Epithelial cell of alveolus of lung (primary cell): Measurements from ENCODE around the gene IPO7. TPM values are rescaled to one million over a fixed set of nuclear protein-coding genes. Genes with fewer than 3 reads are reported as not detected.

Experiments used
- total RNA-seq: library from RNA; depleted of rRNA; stranded (reverse); fragments of >200 nt; gene quantifications from 2 replicates; pipeline ENCODE4 v1.2.1, GENCODE V29; 2015

Gene IPO7
- total RNA-seq, result 58.8 and 65.0 TPM in 2 replicates

DNA sequence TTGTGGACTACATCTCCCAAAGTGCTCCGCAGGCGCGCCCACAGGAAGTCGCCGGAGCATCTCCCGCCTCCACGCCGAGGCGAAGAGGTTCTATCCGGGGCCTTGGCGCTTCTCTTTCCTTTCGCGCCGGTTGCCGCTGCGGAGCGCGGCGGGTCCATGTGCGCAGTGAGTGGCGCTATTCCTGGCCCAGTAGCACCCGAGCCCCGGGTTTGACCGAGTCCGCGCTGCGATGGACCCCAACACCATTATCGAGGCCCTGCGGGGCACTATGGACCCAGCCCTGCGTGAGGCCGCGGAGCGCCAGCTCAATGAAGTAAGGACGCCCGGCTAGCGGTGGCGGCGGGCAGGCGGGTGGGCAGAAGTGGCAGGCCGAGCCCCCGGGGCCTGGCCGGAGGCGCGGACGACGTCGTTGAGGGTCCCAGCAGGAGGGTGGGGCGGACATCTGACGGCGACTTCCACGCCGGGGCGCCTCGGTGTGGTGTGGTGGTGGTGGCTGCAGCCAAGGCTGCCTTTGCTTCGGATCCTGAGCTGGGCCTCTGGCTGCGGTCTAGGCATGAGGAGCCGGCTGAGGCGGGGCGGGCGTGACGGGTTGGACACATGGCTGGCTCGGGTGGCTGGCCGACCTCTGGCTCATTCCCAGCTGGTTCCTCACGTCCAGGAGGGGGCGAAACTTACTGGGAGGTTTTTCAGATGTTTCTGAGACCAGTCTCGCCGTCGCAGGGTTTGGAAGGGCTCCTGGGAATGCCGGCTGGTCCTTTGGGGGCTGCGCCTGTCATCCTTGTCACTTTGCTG, at the start of gene IPO7:
Gene IPO7, plus strand, starts transcription at position 118 of the 792 bp plus-strand sequence. Its CDS starts 112 bp downstream, at position 230.

DNA sequence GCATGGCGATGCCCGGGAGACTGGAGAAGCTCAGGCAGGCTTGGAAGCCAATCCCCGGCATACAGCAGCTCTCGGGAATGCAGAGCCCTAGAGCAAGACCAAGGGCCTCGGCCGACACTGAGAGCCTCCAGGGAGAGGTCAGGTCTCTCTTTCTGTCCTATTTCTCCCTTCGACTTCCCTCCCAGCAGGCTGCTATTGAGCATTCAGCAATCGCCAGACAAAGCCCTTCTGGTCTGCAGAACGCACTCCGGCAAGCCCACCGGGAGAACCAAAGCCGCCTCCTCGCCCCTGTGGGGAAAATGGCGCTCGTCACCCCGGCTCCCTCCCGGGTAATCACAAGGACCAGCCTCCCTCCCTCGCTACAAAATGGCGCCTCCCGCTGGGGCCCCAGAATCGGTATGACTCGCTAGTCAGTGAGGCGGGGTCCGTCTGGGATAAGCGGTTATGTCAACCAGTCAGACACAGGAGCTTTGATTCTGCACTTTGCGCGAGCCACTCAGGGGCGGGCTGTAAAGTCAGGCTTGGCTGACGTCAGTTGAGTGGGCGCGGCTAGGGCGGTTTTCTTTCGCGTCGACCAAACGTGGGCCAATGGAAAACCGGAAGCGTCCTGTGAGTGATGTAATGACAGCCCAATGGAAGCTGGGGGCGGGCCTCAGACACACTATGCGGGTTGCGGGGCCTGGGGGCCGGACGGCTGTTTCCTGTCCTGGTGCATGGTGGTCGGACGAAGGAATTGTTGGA, 76.0 kb downstream of the IPO7 start, which contains the start of gene ZNF143:
Gene ZNF143, plus strand, starts transcription at position 691 of the 741 bp plus-strand sequence. CDS start 10,297 bp downstream, outside the sequence.

Other genes with a start within 250 kb of the IPO7 start
- gene DENND5A, start 119.3 kb upstream of the IPO7 start, total RNA-seq, result 55.3 and 70.5 TPM in 2 replicates
- 31.9 and 51.1 TPM in 2 replicates for gene TMEM41B, start 70.1 kb upstream of the IPO7 start, total RNA-seq
- gene ZNF143, start 76.4 kb downstream of the IPO7 start, total RNA-seq, result 13.5 and 18.6 TPM in 2 replicates
- 17.2 and 18.0 TPM in 2 replicates for gene WEE1, start 189.0 kb downstream of the IPO7 start, total RNA-seq